ENCODE data around the gene ERICH4. TPM values are rescaled to one million over a fixed set of nuclear protein-coding genes. Genes with fewer than 3 reads are reported as not detected.

The ERICH4 gene
- total RNA-seq, 1 donor from 2014 or later, result not detected

DNA sequence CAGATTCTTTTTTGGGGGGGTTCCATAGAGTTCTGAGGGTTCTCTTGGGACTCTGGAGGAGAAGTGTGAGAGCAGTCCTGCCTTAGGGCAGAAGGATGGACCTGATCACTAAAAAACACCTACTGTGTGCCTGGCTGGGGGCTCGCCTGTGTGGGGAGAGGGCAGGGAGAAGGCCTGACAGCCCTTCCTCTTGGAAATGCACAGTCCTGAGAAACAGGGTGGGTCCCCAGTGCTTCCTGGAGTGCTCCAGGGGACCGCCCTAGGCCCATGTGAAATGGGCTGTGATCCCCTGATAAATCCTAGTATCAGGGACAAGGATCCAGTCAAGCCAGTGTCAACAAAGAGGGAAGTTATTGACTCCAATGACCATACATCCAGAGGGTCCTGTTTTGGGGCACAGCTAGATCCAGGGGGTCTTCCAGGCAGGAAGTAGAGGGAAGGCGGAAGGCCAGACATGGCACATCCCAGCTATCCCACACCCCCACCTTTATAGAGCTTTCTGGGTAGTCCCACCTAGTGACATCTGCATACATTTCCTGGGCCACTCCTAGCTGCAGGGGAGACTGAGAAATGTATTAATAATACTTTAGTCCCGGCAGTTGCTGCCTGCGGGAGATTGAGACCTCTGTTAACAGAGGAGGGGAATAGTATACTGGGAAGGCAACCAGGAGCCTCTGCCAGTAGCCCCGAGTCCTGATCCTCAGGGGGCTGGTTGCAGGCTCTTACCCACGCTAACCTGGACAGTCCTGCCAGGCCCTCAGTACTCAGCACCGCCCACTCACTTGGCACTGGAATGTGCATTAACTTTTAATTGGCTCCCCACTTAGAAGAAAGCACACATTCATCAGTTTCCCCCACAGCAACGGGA lies 31.6 kb upstream of the ERICH4 start:
- intact Hi-C loops (cut with DNase I), result no loop called here
- DNase-seq, result no peak
- Histone ChIP-seq H3K36me3 (peaks cover 54% of the 10 kb centered on the region), H3K9me3 (no peaks in the 10 kb centered on the region), H3K4me3 (no peak overlapping the region), H3K27me3 (ENCODE audit: low read depth) (no peaks in the 10 kb centered on the region), H3K27ac (peak overlapping the region; percentile 78), H3K4me1 (peaks cover 83% of the 10 kb centered on the region)
- ATAC-seq, result no peak
- TF ChIP-seq CTCF (IDR thresholded peaks at IDR 0.05), result no peak

- intact Hi-C loops (cut with DNase I), result no loop called here
- DNase-seq, result no peak
- no peak for TF ChIP-seq CTCF (IDR thresholded peaks at IDR 0.05)
- Histone ChIP-seq H3K4me3 (no peak overlapping the region), H3K27ac (peak overlapping the region; percentile 78), H3K4me1 (peaks cover 77% of the 10 kb centered on the region), H3K27me3 (ENCODE audit: low read depth) (no peaks in the 10 kb centered on the region), H3K9me3 (no peaks in the 10 kb centered on the region), H3K36me3 (peaks cover 60% of the 10 kb centered on the region)
- ATAC-seq, result no peak
Measured at GRCh38 chr19:41411968-41412265, 31.0 kb upstream of the ERICH4 start.

DNA sequence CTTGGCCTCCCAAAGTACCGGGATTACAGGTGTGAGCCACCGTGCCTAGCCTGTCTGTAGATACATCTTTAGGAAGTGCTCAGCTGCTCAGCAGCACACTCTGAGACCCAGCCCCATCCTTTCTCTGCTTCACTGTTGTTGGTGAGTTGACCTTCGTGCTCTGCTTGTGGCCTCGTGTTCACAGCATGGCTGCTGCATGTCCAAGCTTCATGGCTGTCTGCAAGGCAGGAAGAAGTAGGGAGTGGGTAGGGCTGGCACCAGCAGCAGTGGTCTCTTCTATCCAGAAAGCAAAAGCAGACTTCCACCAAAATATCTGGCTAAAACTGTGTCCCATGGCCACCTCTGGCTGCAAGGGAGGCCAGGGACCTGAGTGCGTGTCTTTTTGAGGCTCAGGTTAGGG lies 30.0 kb upstream of the ERICH4 start:
- peaks cover 67% of the 10 kb centered on the region for H3K4me1 ChIP-seq
- H3K4me3 ChIP-seq, result no peak overlapping the region
- H3K9me3 ChIP-seq, result no peaks in the 10 kb centered on the region
- ATAC-seq, result no peak
- intact Hi-C loops (cut with DNase I), result no loop called here
- DNase-seq, result no peak
- no peak for TF ChIP-seq CTCF (IDR thresholded peaks at IDR 0.05)
- H3K27me3 ChIP-seq (ENCODE audit: low read depth), result no peaks in the 10 kb centered on the region
- H3K36me3 ChIP-seq, result peaks cover 65% of the 10 kb centered on the region
- H3K27ac ChIP-seq, result peak overlapping the region; percentile 31

GRCh38 chr19:41413947-41414346 lies 29.0 kb upstream of the ERICH4 start:
- Histone ChIP-seq H3K27me3 (ENCODE audit: low read depth) (no peaks in the 10 kb centered on the region), H3K9me3 (no peaks in the 10 kb centered on the region), H3K4me3 (no peak overlapping the region), H3K4me1 (peaks cover 57% of the 10 kb centered on the region), H3K27ac (peak overlapping the region; percentile 7), H3K36me3 (peaks cover 75% of the 10 kb centered on the region)
- DNase-seq (peak; percentile 69), ATAC-seq (peak; percentile 14 to 30)
- TF ChIP-seq CTCF (IDR thresholded peaks at IDR 0.05), result no peak
- intact Hi-C loops (cut with DNase I), result no loop called here

DNA sequence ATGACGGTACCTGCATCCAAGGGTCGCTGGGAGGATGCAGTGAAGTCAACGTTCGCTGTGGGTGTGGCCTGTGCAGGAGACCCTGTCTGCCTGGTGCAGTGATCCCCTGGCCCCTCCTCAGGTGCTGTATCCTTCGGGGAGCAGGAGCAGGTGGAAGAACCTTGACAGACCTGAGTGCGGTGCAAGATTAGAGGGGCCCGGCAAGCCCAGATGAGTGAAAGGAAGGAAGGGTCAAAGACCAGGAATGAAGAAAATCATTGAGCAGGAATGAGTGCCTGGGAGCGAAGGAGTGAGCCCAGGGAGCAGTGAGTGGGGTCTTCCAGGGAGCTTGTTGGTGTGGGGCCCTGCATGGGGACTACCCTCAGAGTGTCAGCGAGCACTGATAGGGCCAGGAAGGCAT lies 28.5 kb upstream of the ERICH4 start:
- DNase-seq, result no peak
- Histone ChIP-seq H3K4me1 (peaks cover 54% of the 10 kb centered on the region), H3K27ac (peak overlapping the region; percentile 7), H3K9me3 (no peaks in the 10 kb centered on the region), H3K4me3 (no peak overlapping the region), H3K36me3 (peaks cover 80% of the 10 kb centered on the region), H3K27me3 (ENCODE audit: low read depth) (no peaks in the 10 kb centered on the region)
- intact Hi-C loops (cut with DNase I), result no loop called here
- ATAC-seq, result no peak
- no peak for TF ChIP-seq CTCF (IDR thresholded peaks at IDR 0.05)

Measured in lower lobe of right lung (tissue), 2 donors.